B cell (primary cell): Measurements from ENCODE around the gene KIAA1614.

Experiments used
- EZH2 ChIP-seq: IDR thresholded peaks from 2 replicates; pipeline ENCODE4 v1.6.1; 2012; ENCODE audit warnings: borderline replicate concordance, low read depth, mild to moderate bottlenecking, moderate library complexity, low read length; ENCODE audit not compliant: insufficient read depth, poor library complexity, severe bottlenecking
- TF ChIP-seq, protein P1 (sequence below): fragments of 200-600 bp; IDR thresholded peaks from one replicate; pipeline ENCODE4 v1.8.0; 2022; ENCODE audit warnings: antibody characterized with exemption, mild to moderate bottlenecking

DNA sequence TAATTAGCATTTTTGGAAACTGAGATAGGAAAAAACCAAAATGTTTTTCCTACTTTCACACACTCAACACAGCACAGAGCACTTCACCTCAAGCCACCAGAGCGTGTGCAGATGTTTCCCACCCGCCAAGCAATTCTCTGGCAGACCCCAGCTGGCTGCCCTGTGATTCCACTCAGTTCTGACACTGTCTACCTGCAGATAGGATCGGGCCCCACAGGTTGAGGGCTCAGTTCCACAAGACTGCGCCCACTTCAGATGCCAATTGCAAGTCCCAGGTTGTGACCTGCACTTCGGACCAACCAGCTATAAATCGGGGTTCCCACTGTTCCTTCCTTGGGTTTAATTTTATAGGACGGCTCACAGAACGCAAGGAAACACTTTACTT is 9.9 kb downstream of the KIAA1614 start:
- TF ChIP-seq, protein P1, sequence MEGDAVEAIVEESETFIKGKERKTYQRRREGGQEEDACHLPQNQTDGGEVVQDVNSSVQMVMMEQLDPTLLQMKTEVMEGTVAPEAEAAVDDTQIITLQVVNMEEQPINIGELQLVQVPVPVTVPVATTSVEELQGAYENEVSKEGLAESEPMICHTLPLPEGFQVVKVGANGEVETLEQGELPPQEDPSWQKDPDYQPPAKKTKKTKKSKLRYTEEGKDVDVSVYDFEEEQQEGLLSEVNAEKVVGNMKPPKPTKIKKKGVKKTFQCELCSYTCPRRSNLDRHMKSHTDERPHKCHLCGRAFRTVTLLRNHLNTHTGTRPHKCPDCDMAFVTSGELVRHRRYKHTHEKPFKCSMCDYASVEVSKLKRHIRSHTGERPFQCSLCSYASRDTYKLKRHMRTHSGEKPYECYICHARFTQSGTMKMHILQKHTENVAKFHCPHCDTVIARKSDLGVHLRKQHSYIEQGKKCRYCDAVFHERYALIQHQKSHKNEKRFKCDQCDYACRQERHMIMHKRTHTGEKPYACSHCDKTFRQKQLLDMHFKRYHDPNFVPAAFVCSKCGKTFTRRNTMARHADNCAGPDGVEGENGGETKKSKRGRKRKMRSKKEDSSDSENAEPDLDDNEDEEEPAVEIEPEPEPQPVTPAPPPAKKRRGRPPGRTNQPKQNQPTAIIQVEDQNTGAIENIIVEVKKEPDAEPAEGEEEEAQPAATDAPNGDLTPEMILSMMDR: no peak
- no peak for TF ChIP-seq EZH2
